HG02678 (cell line): ENCODE data around the gene CT45A2.
"Not testable (repeated sequence)": the region's sequence is repeated elsewhere in the genome, so short reads cannot be mapped to it uniquely, and the experiment has no call there.

Experiments used
- ATAC-seq: cut with Tn5 transposase; IDR thresholded peaks from one replicate; pipeline ENCODE4 v1.9.1; 2021; ENCODE audit warnings: mild to moderate bottlenecking, moderate library complexity; ENCODE audit not compliant: unreplicated experiment

The CT45A2 gene, protein sequence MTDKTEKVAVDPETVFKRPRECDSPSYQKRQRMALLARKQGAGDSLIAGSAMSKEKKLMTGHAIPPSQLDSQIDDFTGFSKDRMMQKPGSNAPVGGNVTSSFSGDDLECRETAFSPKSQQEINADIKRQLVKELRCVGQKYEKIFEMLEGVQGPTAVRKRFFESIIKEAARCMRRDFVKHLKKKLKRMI

DNA sequence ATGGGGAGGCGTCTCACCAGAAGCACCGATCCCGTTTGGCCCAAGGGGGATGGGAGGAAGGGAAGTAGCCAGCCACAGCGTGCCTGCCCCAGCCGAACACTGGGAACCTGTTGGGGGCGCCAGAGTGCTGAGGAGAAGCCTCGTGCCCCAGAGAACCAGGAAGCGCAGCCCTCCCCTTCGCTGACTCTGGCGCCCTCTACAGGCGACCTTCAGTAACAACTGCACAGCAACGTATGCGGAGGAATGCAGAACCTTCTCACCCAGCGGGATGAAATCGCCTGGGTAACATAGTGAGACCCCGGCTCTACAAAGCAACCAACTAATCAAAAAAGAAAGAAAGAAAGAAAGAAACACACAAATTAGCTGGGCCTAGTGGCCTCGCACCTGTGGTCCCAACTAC lies at the start of gene CT45A2:
CT45A2 (minus strand) TSS at position 101 of the 400 bp plus-strand sequence. CDS start 3,747 bp downstream, outside the sequence.
- ATAC-seq = not testable (repeated sequence)

DNA sequence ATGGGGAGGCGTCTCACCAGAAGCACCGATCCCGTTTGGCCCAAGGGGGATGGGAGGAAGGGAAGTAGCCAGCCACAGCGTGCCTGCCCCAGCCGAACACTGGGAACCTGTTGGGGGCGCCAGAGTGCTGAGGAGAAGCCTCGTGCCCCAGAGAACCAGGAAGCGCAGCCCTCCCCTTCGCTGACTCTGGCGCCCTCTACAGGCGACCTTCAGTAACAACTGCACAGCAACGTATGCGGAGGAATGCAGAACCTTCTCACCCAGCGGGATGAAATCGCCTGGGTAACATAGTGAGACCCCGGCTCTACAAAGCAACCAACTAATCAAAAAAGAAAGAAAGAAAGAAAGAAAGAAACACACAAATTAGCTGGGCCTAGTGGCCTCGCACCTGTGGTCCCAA lies 34.6 kb upstream of the CT45A2 start, which contains the start of gene CT45A8:
CT45A8 (minus strand) TSS at position 101 of the 400 bp plus-strand sequence. CDS start 3,755 bp downstream, outside the sequence.
- ATAC-seq = not testable (repeated sequence)

DNA sequence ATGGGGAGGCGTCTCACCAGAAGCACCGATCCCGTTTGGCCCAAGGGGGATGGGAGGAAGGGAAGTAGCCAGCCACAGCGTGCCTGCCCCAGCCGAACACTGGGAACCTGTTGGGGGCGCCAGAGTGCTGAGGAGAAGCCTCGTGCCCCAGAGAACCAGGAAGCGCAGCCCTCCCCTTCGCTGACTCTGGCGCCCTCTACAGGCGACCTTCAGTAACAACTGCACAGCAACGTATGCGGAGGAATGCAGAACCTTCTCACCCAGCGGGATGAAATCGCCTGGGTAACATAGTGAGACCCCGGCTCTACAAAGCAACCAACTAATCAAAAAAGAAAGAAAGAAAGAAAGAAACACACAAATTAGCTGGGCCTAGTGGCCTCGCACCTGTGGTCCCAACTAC lies 17.4 kb upstream of the CT45A2 start, which contains the start of gene CT45A7:
CT45A7 (minus strand) TSS at position 101 of the 400 bp plus-strand sequence. CDS start 3,747 bp downstream, outside the sequence.
- not testable (repeated sequence) for ATAC-seq

DNA sequence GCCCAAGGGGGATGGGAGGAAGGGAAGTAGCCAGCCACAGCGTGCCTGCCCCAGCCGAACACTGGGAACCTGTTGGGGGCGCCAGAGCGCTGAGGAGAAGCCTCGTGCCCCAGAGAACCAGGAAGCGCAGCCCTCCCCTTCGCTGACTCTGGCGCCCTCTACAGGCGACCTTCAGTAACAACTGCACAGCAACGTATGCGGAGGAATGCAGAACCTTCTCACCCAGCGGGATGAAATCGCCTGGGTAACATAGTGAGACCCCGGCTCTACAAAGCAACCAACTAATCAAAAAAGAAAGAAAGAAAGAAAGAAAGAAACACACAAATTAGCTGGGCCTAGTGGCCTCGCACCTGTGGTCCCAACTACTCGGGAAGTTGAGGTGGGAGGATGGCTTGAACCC lies 17.1 kb downstream of the CT45A2 start, which contains the start of gene CT45A6:
CT45A6 (minus strand) TSS at position 101 of the 400 bp plus-strand sequence. CDS start 3,794 bp downstream, outside the sequence.
- ATAC-seq = not testable (repeated sequence)

DNA sequence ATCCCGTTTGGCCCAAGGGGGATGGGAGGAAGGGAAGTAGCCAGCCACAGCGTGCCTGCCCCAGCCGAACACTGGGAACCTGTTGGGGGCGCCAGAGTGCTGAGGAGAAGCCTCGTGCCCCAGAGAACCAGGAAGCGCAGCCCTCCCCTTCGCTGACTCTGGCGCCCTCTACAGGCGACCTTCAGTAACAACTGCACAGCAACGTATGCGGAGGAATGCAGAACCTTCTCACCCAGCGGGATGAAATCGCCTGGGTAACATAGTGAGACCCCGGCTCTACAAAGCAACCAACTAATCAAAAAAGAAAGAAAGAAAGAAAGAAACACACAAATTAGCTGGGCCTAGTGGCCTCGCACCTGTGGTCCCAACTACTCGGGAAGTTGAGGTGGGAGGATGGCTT lies 34.4 kb downstream of the CT45A2 start, which contains the start of gene CT45A5:
CT45A5 (minus strand) TSS at position 101 of the 400 bp plus-strand sequence. CDS start 3,774 bp downstream, outside the sequence.
- not testable (repeated sequence) for ATAC-seq

DNA sequence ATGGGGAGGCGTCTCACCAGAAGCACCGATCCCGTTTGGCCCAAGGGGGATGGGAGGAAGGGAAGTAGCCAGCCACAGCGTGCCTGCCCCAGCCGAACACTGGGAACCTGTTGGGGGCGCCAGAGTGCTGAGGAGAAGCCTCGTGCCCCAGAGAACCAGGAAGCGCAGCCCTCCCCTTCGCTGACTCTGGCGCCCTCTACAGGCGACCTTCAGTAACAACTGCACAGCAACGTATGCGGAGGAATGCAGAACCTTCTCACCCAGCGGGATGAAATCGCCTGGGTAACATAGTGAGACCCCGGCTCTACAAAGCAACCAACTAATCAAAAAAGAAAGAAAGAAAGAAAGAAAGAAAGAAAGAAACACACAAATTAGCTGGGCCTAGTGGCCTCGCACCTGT lies 51.7 kb downstream of the CT45A2 start, which contains the start of gene CT45A3:
CT45A3 (minus strand) TSS at position 101 of the 400 bp plus-strand sequence. CDS start 3,747 bp downstream, outside the sequence.
- ATAC-seq = not testable (repeated sequence)
